Superior temporal gyrus (tissue), 1 donor: ENCODE results near the gene DLGAP3.
"Not testable (repeated sequence)": the region's sequence is repeated elsewhere in the genome, so short reads cannot be mapped to it uniquely, and the experiment has no call there.

Source experiments
- DNase-seq: peaks from one replicate; pipeline ENCODE4 v3.0.0-alpha.2; 2016; ENCODE audit errors: extremely low spot score

DLGAP3 gene, protein sequence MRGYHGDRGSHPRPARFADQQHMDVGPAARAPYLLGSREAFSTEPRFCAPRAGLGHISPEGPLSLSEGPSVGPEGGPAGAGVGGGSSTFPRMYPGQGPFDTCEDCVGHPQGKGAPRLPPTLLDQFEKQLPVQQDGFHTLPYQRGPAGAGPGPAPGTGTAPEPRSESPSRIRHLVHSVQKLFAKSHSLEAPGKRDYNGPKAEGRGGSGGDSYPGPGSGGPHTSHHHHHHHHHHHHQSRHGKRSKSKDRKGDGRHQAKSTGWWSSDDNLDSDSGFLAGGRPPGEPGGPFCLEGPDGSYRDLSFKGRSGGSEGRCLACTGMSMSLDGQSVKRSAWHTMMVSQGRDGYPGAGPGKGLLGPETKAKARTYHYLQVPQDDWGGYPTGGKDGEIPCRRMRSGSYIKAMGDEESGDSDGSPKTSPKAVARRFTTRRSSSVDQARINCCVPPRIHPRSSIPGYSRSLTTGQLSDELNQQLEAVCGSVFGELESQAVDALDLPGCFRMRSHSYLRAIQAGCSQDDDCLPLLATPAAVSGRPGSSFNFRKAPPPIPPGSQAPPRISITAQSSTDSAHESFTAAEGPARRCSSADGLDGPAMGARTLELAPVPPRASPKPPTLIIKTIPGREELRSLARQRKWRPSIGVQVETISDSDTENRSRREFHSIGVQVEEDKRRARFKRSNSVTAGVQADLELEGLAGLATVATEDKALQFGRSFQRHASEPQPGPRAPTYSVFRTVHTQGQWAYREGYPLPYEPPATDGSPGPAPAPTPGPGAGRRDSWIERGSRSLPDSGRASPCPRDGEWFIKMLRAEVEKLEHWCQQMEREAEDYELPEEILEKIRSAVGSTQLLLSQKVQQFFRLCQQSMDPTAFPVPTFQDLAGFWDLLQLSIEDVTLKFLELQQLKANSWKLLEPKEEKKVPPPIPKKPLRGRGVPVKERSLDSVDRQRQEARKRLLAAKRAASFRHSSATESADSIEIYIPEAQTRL

DNA sequence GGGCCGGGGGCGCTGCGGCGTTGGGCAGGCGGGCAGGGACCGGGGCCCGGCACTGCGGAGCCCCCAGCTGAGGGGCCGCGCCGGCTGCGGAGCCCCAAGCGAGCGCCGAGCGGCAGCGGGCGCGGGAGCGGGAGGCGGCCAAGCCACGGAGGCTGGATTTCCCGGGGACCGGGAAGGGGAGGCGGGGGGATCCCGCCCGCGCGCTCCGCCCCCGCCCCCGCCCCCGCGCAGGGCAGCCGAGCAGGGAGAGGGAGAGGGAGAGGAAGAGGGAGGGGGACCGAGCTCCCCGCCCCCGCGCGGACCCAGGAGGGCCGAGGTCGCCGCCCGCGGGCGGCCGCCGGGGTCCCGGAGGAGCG lies at the start of gene DLGAP3:
DLGAP3 (minus strand) TSS at position 154 of the 356 bp plus-strand sequence. CDS start 24,267 bp downstream, outside the sequence.
- DNase-seq, result no peak

DNA sequence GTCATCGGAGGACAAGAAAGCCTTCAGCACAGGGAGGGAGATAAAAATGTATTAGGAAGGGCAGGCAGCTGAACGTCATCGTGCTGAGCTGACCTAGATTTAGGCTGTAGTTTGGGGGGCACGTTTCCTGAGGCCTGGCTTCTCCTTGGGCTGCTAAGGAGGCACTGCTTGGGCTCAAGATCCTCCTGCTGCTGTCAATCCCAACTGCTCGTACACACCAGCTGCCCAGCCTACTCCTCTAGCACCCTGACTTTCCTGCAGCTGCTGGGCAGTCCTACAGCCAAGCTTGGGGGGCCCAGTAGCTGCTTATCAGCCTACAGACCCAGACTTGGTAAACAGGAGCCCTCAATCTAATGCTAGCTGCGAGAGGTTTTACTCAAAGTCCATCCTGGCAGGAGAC lies 49.5 kb upstream of the DLGAP3 start:
- DNase-seq, result no peak

DNA sequence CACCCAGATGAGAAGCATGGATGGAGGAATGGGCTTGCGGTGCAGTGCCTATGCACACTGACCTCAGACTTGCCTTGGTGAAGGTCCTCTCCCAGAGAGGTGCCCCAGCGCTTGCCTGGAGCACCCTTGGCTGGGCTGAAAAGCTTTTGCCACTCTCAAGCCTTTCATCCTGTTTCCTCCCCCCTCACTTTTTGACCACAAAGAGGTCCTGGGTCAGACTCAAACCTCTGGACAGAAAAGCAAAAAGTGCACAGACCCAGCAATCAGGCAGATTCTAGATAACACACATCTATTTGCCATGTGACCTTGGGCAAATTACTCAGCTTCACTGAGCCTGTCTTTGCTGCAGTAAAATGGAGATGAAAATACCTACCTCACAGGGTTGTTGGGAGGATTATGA lies 48.4 kb upstream of the DLGAP3 start:
- DNase-seq, result no peak

DNA sequence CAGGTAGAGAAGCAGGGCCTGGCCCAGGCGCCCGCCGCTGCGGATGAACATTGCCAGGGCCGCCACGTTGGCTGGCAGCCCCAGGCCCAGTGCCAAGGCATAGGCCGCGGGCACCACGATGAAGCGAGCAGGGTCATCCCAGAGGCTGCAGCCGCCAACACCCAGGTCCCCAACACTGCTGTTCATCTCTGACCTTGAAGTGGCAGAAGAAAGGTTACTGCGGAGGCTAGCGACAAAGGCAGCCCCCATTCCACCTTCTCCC lies 47.7 kb upstream of the DLGAP3 start:
- DNase-seq, result no peak

- DNase-seq, result no peak
Measured at GRCh38 chr1:34976384-34977209, 47.1 kb upstream of the DLGAP3 start.

DNA sequence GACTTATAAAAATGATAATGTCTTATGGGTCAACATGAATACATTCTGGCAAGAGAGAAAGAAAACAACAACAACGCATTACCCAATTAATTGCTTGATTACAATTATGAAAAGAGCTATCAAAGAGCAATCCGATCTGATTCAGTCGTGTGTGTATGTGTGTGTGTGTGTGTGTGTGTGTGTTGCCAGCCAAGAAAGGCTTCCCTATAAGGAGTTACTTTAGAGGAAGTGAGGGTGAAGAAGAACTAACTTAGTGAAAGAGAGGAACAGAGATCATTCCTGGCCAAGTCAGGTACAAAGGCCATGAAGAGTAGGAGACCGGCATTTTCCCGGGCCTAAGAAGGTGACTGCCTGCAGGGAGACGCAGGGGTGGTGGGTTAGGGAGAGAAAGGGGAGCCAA lies 46.3 kb upstream of the DLGAP3 start:
- no peak for DNase-seq

DNA sequence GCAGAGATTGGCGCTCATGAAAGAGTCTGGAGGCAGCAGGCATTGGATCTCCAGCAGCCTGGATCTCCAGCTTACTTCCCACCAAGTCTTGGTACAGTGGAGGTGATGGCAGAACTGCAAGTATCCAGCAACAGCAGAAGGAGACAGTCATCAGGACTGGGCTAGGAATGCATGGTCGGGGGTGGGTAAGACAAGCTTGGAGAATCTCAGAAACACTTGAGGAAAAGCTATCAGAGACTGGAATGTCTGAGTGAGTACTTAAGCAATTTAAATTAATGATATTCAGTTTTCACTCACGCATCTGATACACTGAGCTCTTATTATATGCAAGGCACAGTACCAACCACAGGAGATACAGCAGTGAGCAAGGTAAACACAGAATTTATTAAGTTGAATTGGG lies 45.9 kb upstream of the DLGAP3 start:
- DNase-seq, result no peak

GRCh38 chr1:34974626-34975025 lies 45.2 kb upstream of the DLGAP3 start:
- DNase-seq, result no peak

DNA sequence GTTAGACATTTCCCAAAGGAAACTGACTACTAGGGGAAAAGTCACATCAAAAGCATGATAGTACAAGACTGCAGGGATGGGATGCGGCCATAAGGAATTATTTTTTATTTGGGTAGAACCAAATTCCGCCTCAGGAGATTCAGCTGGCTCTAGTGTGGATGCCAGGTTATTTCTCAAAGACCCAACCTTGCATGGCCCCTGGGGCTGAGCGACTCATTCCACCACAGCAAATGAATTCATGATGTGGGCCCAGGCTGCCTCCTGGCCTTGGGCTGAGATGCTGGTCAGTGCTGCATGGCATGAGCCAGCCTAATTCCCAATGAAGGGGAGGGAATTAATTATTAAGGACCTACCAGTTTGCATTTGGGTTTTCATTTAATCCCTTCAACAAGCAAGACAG lies 43.9 kb upstream of the DLGAP3 start:
- no peak for DNase-seq

DNA sequence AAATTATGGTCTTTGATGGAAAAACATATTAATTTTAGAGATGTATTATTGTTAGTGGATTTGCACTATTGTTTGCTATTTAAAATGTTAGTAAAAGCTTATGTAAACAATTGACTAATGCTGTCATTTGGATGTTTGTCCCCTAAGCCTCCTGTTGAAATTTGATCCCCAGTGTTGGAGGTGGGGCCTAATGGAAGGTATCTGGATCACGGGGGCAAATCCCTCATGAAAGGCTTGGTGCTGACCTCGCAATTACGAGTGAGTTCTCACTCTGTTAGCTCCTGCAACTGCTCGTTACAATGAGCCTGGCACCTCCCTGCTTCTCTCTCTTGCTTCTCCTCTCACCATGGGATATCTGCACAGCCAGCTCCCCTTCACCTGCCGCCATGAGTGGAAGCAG lies 41.4 kb upstream of the DLGAP3 start:
- DNase-seq, result no peak

DNA sequence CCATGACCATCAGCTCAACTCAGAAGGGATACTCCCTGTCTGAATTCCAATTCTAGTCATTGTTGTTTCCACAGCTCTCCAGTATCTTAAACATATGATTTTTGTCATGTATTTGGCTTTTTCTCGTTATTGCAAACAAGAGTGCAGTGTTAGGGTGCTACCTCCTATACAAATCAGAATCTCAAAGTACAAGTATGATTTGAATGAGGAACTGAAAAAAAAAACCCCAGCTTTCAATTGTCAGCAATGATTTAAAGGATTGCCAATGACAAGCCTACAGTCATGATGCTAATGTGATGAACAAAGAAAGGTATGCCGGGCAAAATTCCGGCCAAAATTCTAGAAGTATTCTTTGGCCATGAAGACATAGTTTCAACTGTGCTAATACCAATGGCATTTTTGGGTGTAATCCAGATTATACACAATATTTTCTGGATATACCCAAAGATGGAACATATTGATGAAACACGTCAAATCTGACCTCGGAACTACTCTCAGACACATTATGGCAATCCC lies 40.8 kb upstream of the DLGAP3 start:
- no peak for DNase-seq

DNA sequence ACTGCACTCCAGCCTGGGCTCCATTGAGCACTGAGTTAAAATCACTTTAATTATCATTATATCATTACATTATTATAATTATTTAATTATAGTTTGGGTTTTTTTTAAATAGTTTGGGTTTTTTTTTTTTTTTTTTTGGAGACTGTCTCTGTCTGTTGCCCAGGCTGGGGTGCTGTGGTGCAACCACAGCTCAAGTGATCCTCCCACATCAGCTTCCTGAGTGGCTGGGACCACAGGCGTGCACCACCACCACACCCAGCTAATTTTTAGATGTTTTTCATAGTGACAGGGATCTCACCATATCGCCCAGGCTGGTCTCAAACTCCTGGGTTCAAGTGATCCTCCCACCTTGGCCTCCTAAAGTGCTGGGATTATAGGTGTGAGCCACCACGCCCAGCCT lies 38.8 kb upstream of the DLGAP3 start:
- DNase-seq, result not testable (repeated sequence)

GRCh38 chr1:34967672-34968071 lies 38.2 kb upstream of the DLGAP3 start:
- DNase-seq, result not testable (repeated sequence)

- DNase-seq, result no peak
Measured at GRCh38 chr1:34965597-34965996, 36.1 kb upstream of the DLGAP3 start.

DNA sequence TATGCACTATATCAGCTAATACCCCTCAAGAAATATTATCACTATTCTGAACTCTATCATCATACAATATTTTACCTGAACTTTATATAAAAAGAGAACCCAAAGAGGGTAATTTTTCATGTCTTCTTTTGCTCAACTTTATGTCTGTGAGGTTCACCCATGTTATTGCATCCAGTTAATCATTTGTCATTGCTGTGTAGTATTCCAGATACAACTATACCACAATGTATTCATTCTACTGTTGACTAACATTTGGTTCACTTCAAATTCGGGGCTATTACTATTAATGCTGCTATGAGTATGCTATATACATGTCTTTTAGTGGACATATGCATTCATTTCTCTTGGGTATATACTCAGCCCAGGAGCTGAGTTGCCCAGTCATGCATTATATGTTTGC lies 21.0 kb upstream of the DLGAP3 start:
- no peak for DNase-seq

GRCh38 chr1:34948739-34949138 lies 19.3 kb upstream of the DLGAP3 start:
- DNase-seq, result not testable (repeated sequence)

DNA sequence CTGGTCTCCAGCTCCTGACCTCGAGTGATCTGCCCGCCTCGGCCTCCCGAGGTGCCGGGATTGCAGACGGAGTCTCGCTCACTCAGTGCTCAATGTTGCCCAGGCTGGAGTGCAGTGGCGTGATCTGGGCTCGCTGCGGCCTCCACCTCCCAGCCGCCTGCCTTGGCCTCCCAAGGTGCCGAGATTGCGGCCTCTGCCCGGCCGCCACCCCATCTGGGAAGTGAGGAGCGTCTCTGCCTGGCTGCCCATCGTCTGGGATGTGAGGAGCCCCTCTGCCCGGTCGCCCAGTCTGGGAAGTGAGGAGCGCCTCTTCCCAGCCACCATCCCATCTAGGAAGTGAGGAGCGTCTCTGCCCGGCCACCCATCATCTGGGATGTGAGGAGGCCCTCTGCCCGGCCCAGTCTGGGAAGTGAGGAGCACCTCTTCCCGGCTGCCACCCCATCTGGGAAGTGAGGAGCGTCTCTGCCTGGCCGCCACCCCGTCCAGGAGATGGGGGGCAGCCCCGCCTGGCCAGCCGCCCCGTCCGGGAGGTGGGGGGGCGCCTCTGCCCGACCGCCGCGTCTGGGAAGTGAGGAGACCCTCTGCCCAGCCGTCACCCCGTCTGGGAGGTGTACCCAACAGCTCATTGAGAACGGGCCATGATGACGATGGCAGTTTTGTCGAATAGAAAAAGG lies 18.3 kb upstream of the DLGAP3 start:
- DNase-seq, result not testable (repeated sequence)

DNA sequence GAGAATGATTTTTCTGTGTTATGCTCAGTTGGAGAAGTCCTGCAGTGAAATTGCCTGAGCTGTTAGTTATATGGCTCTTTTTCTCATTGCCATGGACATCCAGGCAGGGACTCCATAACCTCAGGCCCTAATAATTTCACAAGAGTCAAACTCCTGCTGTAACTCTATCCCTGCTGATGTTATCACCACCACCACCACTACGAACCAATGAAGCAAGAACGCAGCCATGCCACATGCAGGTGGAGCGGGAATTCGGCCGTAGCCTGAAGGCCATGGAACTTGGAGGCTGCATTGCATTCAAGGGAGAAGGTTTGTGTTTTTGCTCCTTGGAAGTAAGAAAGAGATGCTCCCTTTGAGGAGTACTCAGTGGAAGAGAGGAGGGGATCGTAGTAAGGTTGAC lies 16.8 kb upstream of the DLGAP3 start:
- no peak for DNase-seq

GRCh38 chr1:34941798-34942197 lies 12.3 kb upstream of the DLGAP3 start:
- not testable (repeated sequence) for DNase-seq

DNA sequence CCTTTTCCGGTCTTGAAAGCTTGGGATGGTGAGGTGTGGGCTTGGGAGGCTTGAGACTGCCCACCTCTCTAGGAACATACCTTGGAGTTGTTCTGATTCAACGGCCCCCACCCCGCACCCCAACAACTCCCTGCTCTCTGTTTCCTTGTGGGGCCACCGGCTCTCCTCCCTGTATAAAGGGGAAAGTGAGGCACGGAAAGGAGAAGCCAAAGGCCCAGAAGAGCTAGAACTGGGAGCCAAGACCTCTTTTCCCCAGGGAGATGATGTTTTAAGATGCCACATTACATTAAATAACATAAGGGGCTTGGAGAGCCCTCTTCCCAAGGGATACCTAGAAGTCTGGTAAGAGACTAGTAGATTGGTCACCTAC lies 1.2 kb upstream of the DLGAP3 start:
- DNase-seq, result no peak
